Measurements from ENCODE around the gene NUP214.
A peak's percentile ranks its signal among the peaks of the same experiment; 100 is the strongest.

Gene NUP214

GRCh38 chr9:131276891-131277286 is 151.5 kb downstream of the NUP214 start:
- no peak overlapping the region for H3K27ac ChIP-seq
- TF ChIP-seq ZFX (IDR thresholded peaks at IDR 0.05; ENCODE audit: borderline replicate concordance) (no peak), CTCF (IDR thresholded peaks at IDR 0.05) (no peak)

- TF ChIP-seq CTCF (IDR thresholded peaks at IDR 0.05) (no peak; the same call in 1 of the 2 replicates), ZFX (IDR thresholded peaks at IDR 0.05; ENCODE audit: borderline replicate concordance) (no peak)
- H3K27ac ChIP-seq: peak overlapping the region; percentile 18; the same call in 1 of the 2 replicates
Observed at GRCh38 chr9:131277287-131277909, 152.0 kb downstream of the NUP214 start.

DNA sequence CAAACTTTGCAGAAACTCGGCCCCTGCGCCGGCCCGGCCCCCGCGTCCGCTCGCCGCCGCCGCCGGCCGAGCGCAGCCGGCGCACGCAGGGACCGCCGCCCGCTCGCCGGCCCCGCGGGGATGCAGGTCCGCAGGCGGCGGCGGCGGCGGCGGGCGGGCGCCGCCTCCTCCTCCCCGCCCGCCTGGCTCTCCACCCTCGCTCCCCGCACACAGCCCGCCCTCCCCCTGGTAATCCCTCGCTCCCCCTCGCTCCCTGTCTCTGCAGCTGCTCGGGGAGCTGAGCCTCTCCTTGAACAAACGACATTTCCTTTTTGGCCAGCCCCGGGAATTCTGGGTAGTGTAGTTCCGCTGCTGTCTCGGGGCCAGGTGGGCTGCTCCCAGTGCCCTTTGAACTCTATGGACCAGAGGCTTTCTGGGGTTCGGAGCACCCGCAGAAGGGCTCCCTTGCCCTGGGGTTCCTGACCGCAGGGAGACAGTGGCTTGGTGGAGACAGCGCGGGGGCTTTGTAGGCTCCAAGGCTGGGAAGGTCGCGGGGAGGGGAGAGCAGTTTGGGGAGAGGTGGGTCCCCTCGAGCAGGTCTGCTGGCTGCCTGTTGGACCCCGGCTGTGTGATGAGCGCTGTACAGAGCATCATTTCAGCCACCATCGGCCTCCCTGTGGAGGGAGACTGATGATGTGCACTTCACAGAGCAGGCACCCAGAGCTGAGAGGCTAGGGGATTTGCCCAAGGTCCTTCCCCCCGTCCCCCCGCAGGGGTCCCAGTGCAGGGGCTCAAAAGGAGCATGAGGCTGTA is 152.7 kb downstream of the NUP214 start:
- TF ChIP-seq CTCF (IDR thresholded peaks at IDR 0.05): no peak
- no peak for TF ChIP-seq ZFX (IDR thresholded peaks at IDR 0.05; ENCODE audit: borderline replicate concordance)
- peak overlapping the region; percentile 18; the same call in 1 of the 2 replicates for H3K27ac ChIP-seq

DNA sequence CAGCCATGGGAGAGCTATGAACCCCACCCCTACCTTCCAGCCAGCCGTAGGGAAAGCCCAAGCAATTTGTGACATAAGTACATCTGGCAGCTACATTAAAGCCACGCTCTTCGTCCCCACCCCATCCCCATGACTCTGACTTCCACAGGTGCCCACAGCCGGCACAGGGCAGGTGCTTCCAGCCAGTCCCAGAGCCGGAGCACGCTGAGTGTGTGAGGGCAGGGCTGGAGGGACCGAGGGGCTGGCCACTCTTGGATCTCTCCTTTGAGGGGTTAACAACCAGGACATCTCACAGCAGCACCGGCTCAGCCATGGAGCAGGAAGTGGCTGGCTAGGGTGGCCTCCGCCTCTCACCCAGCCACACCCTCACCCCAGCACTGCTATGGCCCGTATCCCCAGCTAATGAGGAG is 153.3 kb downstream of the NUP214 start:
- TF ChIP-seq ZFX (IDR thresholded peaks at IDR 0.05; ENCODE audit: borderline replicate concordance) (no peak), CTCF (IDR thresholded peaks at IDR 0.05) (no peak)
- no peak overlapping the region for H3K27ac ChIP-seq

DNA sequence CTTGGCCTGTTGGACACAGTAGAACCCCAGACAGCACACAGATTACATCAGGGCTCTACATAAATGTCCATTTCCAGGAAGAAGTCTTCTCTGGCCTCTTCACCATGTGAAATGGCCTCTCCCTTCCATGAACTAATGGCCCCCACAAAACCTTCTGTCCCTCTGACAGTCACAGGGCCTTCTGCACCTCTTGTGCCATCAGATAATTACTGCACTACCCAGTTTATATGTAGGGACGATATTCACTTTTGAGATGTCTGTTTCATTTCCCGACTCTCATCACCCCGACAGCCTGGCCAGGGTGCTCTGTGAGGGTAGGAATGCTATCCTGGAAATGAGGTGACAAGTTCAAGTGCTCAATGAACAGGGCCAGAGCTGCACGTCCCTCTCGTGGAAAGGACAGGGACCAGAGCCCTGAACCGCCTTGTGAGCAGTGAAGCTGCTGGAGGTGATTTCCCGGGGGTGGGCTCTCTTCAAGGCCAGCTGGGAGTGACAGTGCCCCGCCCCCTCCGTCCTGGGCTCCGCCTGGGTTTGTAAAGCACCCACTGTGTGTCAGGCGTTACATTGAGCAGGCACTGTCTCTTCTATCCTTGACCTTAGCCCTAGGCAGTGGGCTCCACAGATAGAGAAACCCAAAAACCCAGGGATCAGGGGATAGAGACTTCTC is 153.9 kb downstream of the NUP214 start:
- no peak for TF ChIP-seq ZFX (IDR thresholded peaks at IDR 0.05; ENCODE audit: borderline replicate concordance)
- no peak for TF ChIP-seq CTCF (IDR thresholded peaks at IDR 0.05)
- no peak overlapping the region for H3K27ac ChIP-seq

GRCh38 chr9:131279863-131280570 is 154.6 kb downstream of the NUP214 start:
- H3K27ac ChIP-seq: no peak overlapping the region
- TF ChIP-seq CTCF (IDR thresholded peaks at IDR 0.05): no peak
- no peak for TF ChIP-seq ZFX (IDR thresholded peaks at IDR 0.05; ENCODE audit: borderline replicate concordance)
